ENCODE measurements around the gene GRIA4.
A peak's percentile ranks its signal among the peaks of the same experiment; 100 is the strongest.

The GRIA4 gene

GRCh38 chr11:105609832-105610781 lies at the start of gene GRIA4:
GRIA4 (plus strand) TSS chr11:105610073; CDS start chr11:105610998, 925 bp downstream.
- H3K9me3 ChIP-seq (ENCODE audit: control insufficient read depth, insufficient read depth, low read depth, low read length) = no peaks in the 10 kb centered on the region
- peaks cover 52% of the 10 kb centered on the region for H3K27me3 ChIP-seq (ENCODE audit: control insufficient read depth, insufficient read depth, low read length)
- no peaks in the 10 kb centered on the region for H3K36me3 ChIP-seq (ENCODE audit: control insufficient read depth, insufficient read depth, low read length)
- H3K4me3 ChIP-seq (ENCODE audit: low read depth, low read length) = peak within 1 kb of the TSS; percentile 92
- no peak within 1 kb of the TSS for H3K9ac ChIP-seq (ENCODE audit: low read length)
- no peak within 1 kb of the TSS for H3K27ac ChIP-seq (ENCODE audit: low read depth, low read length)
- peaks cover 29% of the 10 kb centered on the region for H3K4me1 ChIP-seq (ENCODE audit: control insufficient read depth, insufficient read depth, low read length)

GRCh38 chr11:105573091-105573490 lies 36.8 kb upstream of the GRIA4 start:
- no peak overlapping the region for H3K9ac ChIP-seq (ENCODE audit: low read length)
- no peaks in the 10 kb centered on the region for H3K27me3 ChIP-seq (ENCODE audit: control insufficient read depth, insufficient read depth, low read length)
- H3K4me1 ChIP-seq (ENCODE audit: control insufficient read depth, insufficient read depth, low read length) = no peaks in the 10 kb centered on the region
- H3K4me3 ChIP-seq (ENCODE audit: low read depth, low read length) = no peak overlapping the region
- no peaks in the 10 kb centered on the region for H3K9me3 ChIP-seq (ENCODE audit: control insufficient read depth, insufficient read depth, low read depth, low read length)
- no peak overlapping the region for H3K27ac ChIP-seq (ENCODE audit: low read depth, low read length)
- no peaks in the 10 kb centered on the region for H3K36me3 ChIP-seq (ENCODE audit: control insufficient read depth, insufficient read depth, low read length)

GRCh38 chr11:105574974-105575373 lies 34.9 kb upstream of the GRIA4 start:
- no peaks in the 10 kb centered on the region for H3K9me3 ChIP-seq (ENCODE audit: control insufficient read depth, insufficient read depth, low read depth, low read length)
- no peaks in the 10 kb centered on the region for H3K36me3 ChIP-seq (ENCODE audit: control insufficient read depth, insufficient read depth, low read length)
- H3K27me3 ChIP-seq (ENCODE audit: control insufficient read depth, insufficient read depth, low read length) = no peaks in the 10 kb centered on the region
- no peak overlapping the region for H3K4me3 ChIP-seq (ENCODE audit: low read depth, low read length)
- H3K9ac ChIP-seq (ENCODE audit: low read length) = no peak overlapping the region
- H3K4me1 ChIP-seq (ENCODE audit: control insufficient read depth, insufficient read depth, low read length) = no peaks in the 10 kb centered on the region
- no peak overlapping the region for H3K27ac ChIP-seq (ENCODE audit: low read depth, low read length)

- H3K9ac ChIP-seq (ENCODE audit: low read length) = no peak overlapping the region
- H3K4me1 ChIP-seq (ENCODE audit: control insufficient read depth, insufficient read depth, low read length) = no peaks in the 10 kb centered on the region
- no peaks in the 10 kb centered on the region for H3K36me3 ChIP-seq (ENCODE audit: control insufficient read depth, insufficient read depth, low read length)
- no peak overlapping the region for H3K4me3 ChIP-seq (ENCODE audit: low read depth, low read length)
- H3K27ac ChIP-seq (ENCODE audit: low read depth, low read length) = no peak overlapping the region
- H3K9me3 ChIP-seq (ENCODE audit: control insufficient read depth, insufficient read depth, low read depth, low read length) = no peaks in the 10 kb centered on the region
- H3K27me3 ChIP-seq (ENCODE audit: control insufficient read depth, insufficient read depth, low read length) = no peaks in the 10 kb centered on the region
Measured at GRCh38 chr11:105577641-105578040, 32.2 kb upstream of the GRIA4 start.

- Histone ChIP-seq H3K27me3 (ENCODE audit: control insufficient read depth, insufficient read depth, low read length) (no peaks in the 10 kb centered on the region), H3K9me3 (ENCODE audit: control insufficient read depth, insufficient read depth, low read depth, low read length) (no peaks in the 10 kb centered on the region), H3K4me1 (ENCODE audit: control insufficient read depth, insufficient read depth, low read length) (no peaks in the 10 kb centered on the region), H3K27ac (ENCODE audit: low read depth, low read length) (no peak overlapping the region), H3K4me3 (ENCODE audit: low read depth, low read length) (no peak overlapping the region), H3K36me3 (ENCODE audit: control insufficient read depth, insufficient read depth, low read length) (no peaks in the 10 kb centered on the region), H3K9ac (ENCODE audit: low read length) (no peak overlapping the region)
Measured at GRCh38 chr11:105579111-105579510, 30.8 kb upstream of the GRIA4 start.

- no peaks in the 10 kb centered on the region for H3K9me3 ChIP-seq (ENCODE audit: control insufficient read depth, insufficient read depth, low read depth, low read length)
- no peaks in the 10 kb centered on the region for H3K4me1 ChIP-seq (ENCODE audit: control insufficient read depth, insufficient read depth, low read length)
- H3K9ac ChIP-seq (ENCODE audit: low read length) = no peak overlapping the region
- H3K27me3 ChIP-seq (ENCODE audit: control insufficient read depth, insufficient read depth, low read length) = no peaks in the 10 kb centered on the region
- H3K36me3 ChIP-seq (ENCODE audit: control insufficient read depth, insufficient read depth, low read length) = no peaks in the 10 kb centered on the region
- H3K27ac ChIP-seq (ENCODE audit: low read depth, low read length) = no peak overlapping the region
- no peak overlapping the region for H3K4me3 ChIP-seq (ENCODE audit: low read depth, low read length)
Measured at GRCh38 chr11:105582497-105582896, 27.4 kb upstream of the GRIA4 start.

GRCh38 chr11:105588001-105588400 lies 21.9 kb upstream of the GRIA4 start:
- H3K9me3 ChIP-seq (ENCODE audit: control insufficient read depth, insufficient read depth, low read depth, low read length) = no peaks in the 10 kb centered on the region
- H3K27me3 ChIP-seq (ENCODE audit: control insufficient read depth, insufficient read depth, low read length) = no peaks in the 10 kb centered on the region
- no peak overlapping the region for H3K4me3 ChIP-seq (ENCODE audit: low read depth, low read length)
- no peaks in the 10 kb centered on the region for H3K36me3 ChIP-seq (ENCODE audit: control insufficient read depth, insufficient read depth, low read length)
- no peak overlapping the region for H3K27ac ChIP-seq (ENCODE audit: low read depth, low read length)
- H3K4me1 ChIP-seq (ENCODE audit: control insufficient read depth, insufficient read depth, low read length) = no peaks in the 10 kb centered on the region
- no peak overlapping the region for H3K9ac ChIP-seq (ENCODE audit: low read length)

GRCh38 chr11:105589346-105589745 lies 20.5 kb upstream of the GRIA4 start:
- no peaks in the 10 kb centered on the region for H3K36me3 ChIP-seq (ENCODE audit: control insufficient read depth, insufficient read depth, low read length)
- H3K4me3 ChIP-seq (ENCODE audit: low read depth, low read length) = no peak overlapping the region
- H3K27me3 ChIP-seq (ENCODE audit: control insufficient read depth, insufficient read depth, low read length) = no peaks in the 10 kb centered on the region
- H3K4me1 ChIP-seq (ENCODE audit: control insufficient read depth, insufficient read depth, low read length) = no peaks in the 10 kb centered on the region
- no peaks in the 10 kb centered on the region for H3K9me3 ChIP-seq (ENCODE audit: control insufficient read depth, insufficient read depth, low read depth, low read length)
- no peak overlapping the region for H3K27ac ChIP-seq (ENCODE audit: low read depth, low read length)
- no peak overlapping the region for H3K9ac ChIP-seq (ENCODE audit: low read length)

GRCh38 chr11:105592035-105592434 lies 17.8 kb upstream of the GRIA4 start:
- Histone ChIP-seq H3K27me3 (ENCODE audit: control insufficient read depth, insufficient read depth, low read length) (no peaks in the 10 kb centered on the region), H3K27ac (ENCODE audit: low read depth, low read length) (no peak overlapping the region), H3K9me3 (ENCODE audit: control insufficient read depth, insufficient read depth, low read depth, low read length) (no peaks in the 10 kb centered on the region), H3K4me3 (ENCODE audit: low read depth, low read length) (no peak overlapping the region), H3K4me1 (ENCODE audit: control insufficient read depth, insufficient read depth, low read length) (no peaks in the 10 kb centered on the region), H3K9ac (ENCODE audit: low read length) (no peak overlapping the region), H3K36me3 (ENCODE audit: control insufficient read depth, insufficient read depth, low read length) (no peaks in the 10 kb centered on the region)

GRCh38 chr11:105598371-105598770 lies 11.5 kb upstream of the GRIA4 start:
- Histone ChIP-seq H3K4me3 (ENCODE audit: low read depth, low read length) (no peak overlapping the region), H3K36me3 (ENCODE audit: control insufficient read depth, insufficient read depth, low read length) (no peaks in the 10 kb centered on the region), H3K9ac (ENCODE audit: low read length) (no peak overlapping the region), H3K27me3 (ENCODE audit: control insufficient read depth, insufficient read depth, low read length) (no peaks in the 10 kb centered on the region), H3K9me3 (ENCODE audit: control insufficient read depth, insufficient read depth, low read depth, low read length) (no peaks in the 10 kb centered on the region), H3K4me1 (ENCODE audit: control insufficient read depth, insufficient read depth, low read length) (no peaks in the 10 kb centered on the region), H3K27ac (ENCODE audit: low read depth, low read length) (no peak overlapping the region)

GRCh38 chr11:105603156-105603555 lies 6.7 kb upstream of the GRIA4 start:
- no peaks in the 10 kb centered on the region for H3K4me1 ChIP-seq (ENCODE audit: control insufficient read depth, insufficient read depth, low read length)
- no peak overlapping the region for H3K9ac ChIP-seq (ENCODE audit: low read length)

More at GRCh38 chr11:105603156-105603555, 6.7 kb upstream of the GRIA4 start:
- H3K9me3 ChIP-seq (ENCODE audit: control insufficient read depth, insufficient read depth, low read depth, low read length) = no peaks in the 10 kb centered on the region
- H3K36me3 ChIP-seq (ENCODE audit: control insufficient read depth, insufficient read depth, low read length) = no peaks in the 10 kb centered on the region
- H3K27ac ChIP-seq (ENCODE audit: low read depth, low read length) = no peak overlapping the region
- H3K27me3 ChIP-seq (ENCODE audit: control insufficient read depth, insufficient read depth, low read length) = 0 out of 2 replicates have a peak, but pooled peaks cover under 1% of the 10 kb centered on the region
- H3K4me3 ChIP-seq (ENCODE audit: low read depth, low read length) = no peak overlapping the region

All from HUES6 (cell line).